ENCODE results near the gene SLC10A7. TPM values are rescaled to one million over a fixed set of nuclear protein-coding genes. Genes with fewer than 3 reads are reported as not detected.

The SLC10A7 gene
- total RNA-seq, 3 donors from 2014 or later (not counting 1 experiment from before 2014, with no cell fraction given), result 16.0 to 29.4 (median 26.3) TPM

GRCh38 chr4:146283758-146284651 lies 237.7 kb downstream of the SLC10A7 start:
- DNase-seq, result no peak
- no peak overlapping the region for H3K4me3 ChIP-seq (ENCODE audit: low read length)
- intact Hi-C loops (cut with micrococcal nuclease), result no loop called here
- no peak overlapping the region for H3K27ac Mint-ChIP-seq
- H3K27me3 Mint-ChIP-seq (ENCODE audit: low read depth in 2 of 2), result no peaks in the 10 kb centered on the region
- H3K27ac ChIP-seq (ENCODE audit: low read length), result no peak overlapping the region
- no peaks in the 10 kb centered on the region for H3K27me3 ChIP-seq (ENCODE audit: control insufficient read depth, insufficient read depth, low read length)
- H3K9me3 Mint-ChIP-seq, result no peaks in the 10 kb centered on the region
- TF ChIP-seq CTCF (IDR thresholded peaks at IDR 0.05), result no peak
- H3K36me3 Mint-ChIP-seq, result no peaks in the 10 kb centered on the region
- H3K4me1 ChIP-seq (ENCODE audit: control insufficient read depth, insufficient read depth, low read length), result no peaks in the 10 kb centered on the region
- no peak overlapping the region for H3K4me3 Mint-ChIP-seq
- no peaks in the 10 kb centered on the region for H3K9me3 ChIP-seq (ENCODE audit: control insufficient read depth, insufficient read depth, low read length)
- H3K4me1 Mint-ChIP-seq, result no peaks in the 10 kb centered on the region
- 10% methylated on average over 2 of the region's 3 CpGs for WGBS (ENCODE audit: insufficient coverage)
- peaks cover 2% of the 10 kb centered on the region for H3K36me3 ChIP-seq (ENCODE audit: control insufficient read depth, insufficient read depth, low read length)
- no peak for ATAC-seq

DNA sequence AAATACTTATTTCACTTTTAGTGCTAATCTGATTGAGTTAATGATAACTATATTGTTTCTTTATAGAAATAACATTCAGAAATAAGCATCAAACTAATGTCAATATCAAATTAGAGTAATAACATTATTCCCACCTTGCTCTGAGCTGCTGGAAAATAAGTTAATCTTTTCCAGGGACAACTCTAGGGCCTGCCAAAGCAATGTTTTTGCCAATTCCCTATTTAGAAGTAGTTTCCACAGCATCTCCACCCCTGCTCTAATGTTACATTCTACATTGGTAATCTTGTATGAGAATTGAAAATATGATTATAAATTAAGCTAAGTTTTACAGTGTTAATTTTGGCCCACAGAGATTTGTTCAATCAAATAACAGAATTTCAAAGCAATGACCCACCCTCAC lies 239.1 kb downstream of the SLC10A7 start:
- no peak for DNase-seq
- intact Hi-C loops (cut with micrococcal nuclease), result no loop called here
- H3K9me3 ChIP-seq (ENCODE audit: control insufficient read depth, insufficient read depth, low read length), result no peaks in the 10 kb centered on the region
- Mint-ChIP-seq H3K4me3 (no peak overlapping the region), H3K4me1 (no peaks in the 10 kb centered on the region), H3K27ac (no peak overlapping the region), H3K36me3 (no peaks in the 10 kb centered on the region), H3K27me3 (ENCODE audit: low read depth in 2 of 2) (no peaks in the 10 kb centered on the region), H3K9me3 (no peaks in the 10 kb centered on the region)
- no peak for TF ChIP-seq CTCF (IDR thresholded peaks at IDR 0.05)
- ATAC-seq, result no peak
- H3K27ac ChIP-seq (ENCODE audit: low read length), result no peak overlapping the region
- H3K27me3 ChIP-seq (ENCODE audit: control insufficient read depth, insufficient read depth, low read length), result no peaks in the 10 kb centered on the region
- no peaks in the 10 kb centered on the region for H3K36me3 ChIP-seq (ENCODE audit: control insufficient read depth, insufficient read depth, low read length)
- H3K4me1 ChIP-seq (ENCODE audit: control insufficient read depth, insufficient read depth, low read length), result no peaks in the 10 kb centered on the region
- no peak overlapping the region for H3K4me3 ChIP-seq (ENCODE audit: low read length)

DNA sequence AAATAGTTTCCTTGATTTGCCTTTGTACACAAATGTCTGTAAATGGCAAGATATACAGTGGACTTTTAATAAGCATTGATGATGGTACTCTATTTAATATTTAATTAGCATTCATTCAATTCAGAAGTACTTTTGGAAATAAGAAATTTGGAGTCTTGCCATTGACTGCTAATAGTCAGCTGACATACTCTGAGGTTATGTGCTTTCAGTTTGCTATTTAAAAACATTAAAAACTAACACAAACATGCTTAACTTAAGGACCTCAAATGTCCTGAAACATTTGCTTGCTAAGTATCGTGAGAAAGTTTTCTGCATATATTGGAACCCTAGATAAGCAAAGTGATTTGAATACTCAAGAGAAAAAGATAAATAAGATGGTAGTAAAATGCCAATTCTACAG lies 242.8 kb downstream of the SLC10A7 start:
- Histone ChIP-seq H3K36me3 (ENCODE audit: control insufficient read depth, insufficient read depth, low read length) (no peaks in the 10 kb centered on the region), H3K4me1 (ENCODE audit: control insufficient read depth, insufficient read depth, low read length) (no peaks in the 10 kb centered on the region), H3K9me3 (ENCODE audit: control insufficient read depth, insufficient read depth, low read length) (no peaks in the 10 kb centered on the region), H3K27me3 (ENCODE audit: control insufficient read depth, insufficient read depth, low read length) (no peaks in the 10 kb centered on the region), H3K27ac (ENCODE audit: low read length) (no peak overlapping the region), H3K4me3 (ENCODE audit: low read length) (no peak overlapping the region)
- WGBS (ENCODE audit: insufficient coverage), result 100% methylated on average over 1 of the region's 1 CpG
- DNase-seq (no peak), ATAC-seq (no peak)
- Mint-ChIP-seq H3K4me3 (no peak overlapping the region), H3K27ac (no peak overlapping the region), H3K36me3 (no peaks in the 10 kb centered on the region), H3K9me3 (no peaks in the 10 kb centered on the region), H3K27me3 (ENCODE audit: low read depth in 2 of 2) (no peaks in the 10 kb centered on the region), H3K4me1 (no peaks in the 10 kb centered on the region)
- no peak for TF ChIP-seq CTCF (IDR thresholded peaks at IDR 0.05)
- intact Hi-C loops (cut with micrococcal nuclease), result no loop called here

DNA sequence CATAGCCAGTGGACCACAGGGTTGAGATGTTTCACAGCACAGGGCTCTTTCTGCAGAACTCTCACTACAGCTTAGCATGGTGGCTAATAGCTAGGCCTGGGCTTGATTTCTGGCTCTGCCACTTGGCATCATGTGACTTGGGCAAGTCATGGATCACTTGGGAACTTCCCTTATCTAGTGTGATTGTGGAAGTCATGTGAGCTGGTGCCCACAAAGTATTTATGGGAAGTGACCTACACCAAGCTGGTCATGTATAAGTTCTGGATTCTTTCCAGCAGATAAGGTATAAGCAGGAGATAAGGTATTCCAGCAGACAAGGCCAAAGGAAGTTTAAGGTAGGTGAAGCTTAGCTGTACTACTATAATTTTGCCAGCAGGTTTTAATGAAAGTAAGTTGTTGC lies 246.4 kb downstream of the SLC10A7 start:
- Histone ChIP-seq H3K36me3 (ENCODE audit: control insufficient read depth, insufficient read depth, low read length) (no peaks in the 10 kb centered on the region), H3K27me3 (ENCODE audit: control insufficient read depth, insufficient read depth, low read length) (no peaks in the 10 kb centered on the region), H3K9me3 (ENCODE audit: control insufficient read depth, insufficient read depth, low read length) (no peaks in the 10 kb centered on the region), H3K4me1 (ENCODE audit: control insufficient read depth, insufficient read depth, low read length) (no peaks in the 10 kb centered on the region), H3K27ac (ENCODE audit: low read length) (no peak overlapping the region), H3K4me3 (ENCODE audit: low read length) (no peak overlapping the region)
- no peak overlapping the region for H3K27ac Mint-ChIP-seq
- H3K36me3 Mint-ChIP-seq, result no peaks in the 10 kb centered on the region
- no peak for ATAC-seq
- TF ChIP-seq CTCF (IDR thresholded peaks at IDR 0.05), result no peak
- H3K27me3 Mint-ChIP-seq (ENCODE audit: low read depth in 2 of 2), result no peaks in the 10 kb centered on the region
- no peak overlapping the region for H3K4me3 Mint-ChIP-seq
- H3K4me1 Mint-ChIP-seq, result no peaks in the 10 kb centered on the region
- H3K9me3 Mint-ChIP-seq, result no peaks in the 10 kb centered on the region
- intact Hi-C loops (cut with micrococcal nuclease), result no loop called here
- DNase-seq, result no peak
